Ascending aorta (tissue), 2 donors: ENCODE data around the gene JPT2. TPM values are rescaled to one million over a fixed set of nuclear protein-coding genes. Genes with fewer than 3 reads are reported as not detected.

Experiments
- DNase-seq, 2 donors: peaks; one replicate each; pipeline ENCODE4 v3.0.0-alpha.2; 2019; ENCODE audit warnings: low spot score in 2 of 2
- H3K27ac ChIP-seq, 2 donors: fragments of 200-600 bp; sonication (generic); one replicate each; pipeline ENCODE4 v1.5.1; 2016 to 2017; ENCODE audit warnings: mild to moderate bottlenecking in 1 of 2
- H3K27me3 ChIP-seq: fragments of 200-600 bp; sonication (generic); one replicate; pipeline ENCODE4 v1.5.1; 2017
- H3K36me3 ChIP-seq, 2 donors: fragments of 200-600 bp; sonication (generic); one replicate each; pipeline ENCODE4 v1.5.1; 2016
- H3K4me1 ChIP-seq, 2 donors: fragments of 200-600 bp; sonication (generic); one replicate each; pipeline ENCODE4 v1.5.1; 2016 to 2017; ENCODE audit warnings: mild to moderate bottlenecking in 1 of 2
- H3K4me3 ChIP-seq, 2 donors: fragments of 200-600 bp; sonication (generic); one replicate each; pipeline ENCODE4 v1.5.1; 2016 to 2017; ENCODE audit warnings: mild to moderate bottlenecking in 1 of 2
- H3K9me3 ChIP-seq, 2 donors: fragments of 200-600 bp; sonication (generic); one replicate each; pipeline ENCODE4 v1.5.1; 2016
- intact Hi-C: fragments of 100-400 bp; cut with DNase I; formaldehyde crosslinking; loops from one replicate; pipeline ENCODE4 v1.15.1; 2023
- total RNA-seq: library from RNA; depleted of rRNA; stranded (reverse); fragments of >200 nt; gene quantifications from one replicate; pipeline ENCODE4 v1.1.0, GENCODE V29; 2016
- TF ChIP-seq, protein P1 (sequence below), 3 experiments: fragments of 200-600 bp in 2 of 3; fragments of 450-650 bp in 1 of 3; sonication (generic) in 2 of 3; IDR thresholded peaks; one replicate each; pipeline ENCODE4 v1.5.1; 2016 to 2019; ENCODE audit warnings: antibody characterized with exemption in 3 of 3, mild to moderate bottlenecking in 1 of 3, moderate library complexity in 1 of 3

The JPT2 gene
- total RNA-seq, 1 donor from 2014 or later, result 18.3 TPM

DNA sequence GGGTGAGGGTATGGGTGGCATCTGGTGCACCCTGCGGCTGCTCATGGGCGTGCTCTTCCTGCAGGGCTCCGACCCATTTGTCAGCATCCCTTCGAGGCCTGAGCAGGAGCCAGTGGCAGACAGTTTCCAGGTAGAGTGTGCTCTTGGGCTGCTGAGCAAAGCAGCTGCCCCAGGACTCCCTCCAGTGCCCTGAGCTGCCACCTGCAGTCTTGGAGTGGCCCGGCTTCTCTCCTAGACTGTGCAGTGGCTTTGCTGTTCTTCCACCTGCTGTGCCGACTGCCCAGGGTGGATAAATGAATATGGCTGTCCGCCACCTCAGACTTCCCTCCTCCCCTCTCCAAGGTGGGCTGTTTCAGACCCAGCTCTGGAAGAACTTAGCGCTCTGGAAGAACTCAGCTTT is 10.8 kb upstream of the JPT2 start:
- intact Hi-C loops, result no loop called here
- Histone ChIP-seq H3K4me3 (no peak overlapping the region), H3K4me1 (no peaks in the 10 kb centered on the region), H3K27me3 (no peaks in the 10 kb centered on the region), H3K36me3 (peaks cover 97% of the 10 kb centered on the region in 2 donors), H3K27ac (no peak overlapping the region), H3K9me3 (no peaks in the 10 kb centered on the region)
- TF ChIP-seq, protein P1, sequence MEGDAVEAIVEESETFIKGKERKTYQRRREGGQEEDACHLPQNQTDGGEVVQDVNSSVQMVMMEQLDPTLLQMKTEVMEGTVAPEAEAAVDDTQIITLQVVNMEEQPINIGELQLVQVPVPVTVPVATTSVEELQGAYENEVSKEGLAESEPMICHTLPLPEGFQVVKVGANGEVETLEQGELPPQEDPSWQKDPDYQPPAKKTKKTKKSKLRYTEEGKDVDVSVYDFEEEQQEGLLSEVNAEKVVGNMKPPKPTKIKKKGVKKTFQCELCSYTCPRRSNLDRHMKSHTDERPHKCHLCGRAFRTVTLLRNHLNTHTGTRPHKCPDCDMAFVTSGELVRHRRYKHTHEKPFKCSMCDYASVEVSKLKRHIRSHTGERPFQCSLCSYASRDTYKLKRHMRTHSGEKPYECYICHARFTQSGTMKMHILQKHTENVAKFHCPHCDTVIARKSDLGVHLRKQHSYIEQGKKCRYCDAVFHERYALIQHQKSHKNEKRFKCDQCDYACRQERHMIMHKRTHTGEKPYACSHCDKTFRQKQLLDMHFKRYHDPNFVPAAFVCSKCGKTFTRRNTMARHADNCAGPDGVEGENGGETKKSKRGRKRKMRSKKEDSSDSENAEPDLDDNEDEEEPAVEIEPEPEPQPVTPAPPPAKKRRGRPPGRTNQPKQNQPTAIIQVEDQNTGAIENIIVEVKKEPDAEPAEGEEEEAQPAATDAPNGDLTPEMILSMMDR (IDR thresholded peaks at IDR 0.05), result no peak
- DNase-seq, result no peak

DNA sequence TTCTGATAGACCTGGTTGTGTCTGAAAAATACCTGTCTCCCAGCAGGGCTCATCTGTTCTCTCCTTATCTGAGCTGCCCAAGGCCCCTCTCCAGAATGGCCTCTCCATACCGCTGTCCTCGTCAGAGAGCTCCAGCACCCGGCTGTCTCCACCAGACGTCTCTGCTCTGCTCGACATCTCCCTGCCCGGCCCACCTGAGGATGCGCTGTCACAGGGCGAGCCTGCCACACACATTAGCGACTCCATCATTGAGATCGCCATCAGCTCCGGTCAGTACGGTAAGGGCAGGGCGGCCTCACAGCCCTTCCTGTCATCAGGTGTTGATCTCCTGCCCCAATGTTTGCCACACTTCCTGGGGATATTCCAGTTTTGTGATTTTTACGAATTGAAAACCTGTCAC is 10.2 kb upstream of the JPT2 start:
- intact Hi-C loops, result no loop called here
- TF ChIP-seq, protein P1 (IDR thresholded peaks at IDR 0.05), result no peak
- Histone ChIP-seq H3K4me3 (no peak overlapping the region), H3K27me3 (no peaks in the 10 kb centered on the region), H3K4me1 (no peaks in the 10 kb centered on the region), H3K9me3 (no peaks in the 10 kb centered on the region), H3K36me3 (peaks cover 90 to 96% of the 10 kb centered on the region in 2 donors), H3K27ac (no peak overlapping the region)
- DNase-seq, result no peak

DNA sequence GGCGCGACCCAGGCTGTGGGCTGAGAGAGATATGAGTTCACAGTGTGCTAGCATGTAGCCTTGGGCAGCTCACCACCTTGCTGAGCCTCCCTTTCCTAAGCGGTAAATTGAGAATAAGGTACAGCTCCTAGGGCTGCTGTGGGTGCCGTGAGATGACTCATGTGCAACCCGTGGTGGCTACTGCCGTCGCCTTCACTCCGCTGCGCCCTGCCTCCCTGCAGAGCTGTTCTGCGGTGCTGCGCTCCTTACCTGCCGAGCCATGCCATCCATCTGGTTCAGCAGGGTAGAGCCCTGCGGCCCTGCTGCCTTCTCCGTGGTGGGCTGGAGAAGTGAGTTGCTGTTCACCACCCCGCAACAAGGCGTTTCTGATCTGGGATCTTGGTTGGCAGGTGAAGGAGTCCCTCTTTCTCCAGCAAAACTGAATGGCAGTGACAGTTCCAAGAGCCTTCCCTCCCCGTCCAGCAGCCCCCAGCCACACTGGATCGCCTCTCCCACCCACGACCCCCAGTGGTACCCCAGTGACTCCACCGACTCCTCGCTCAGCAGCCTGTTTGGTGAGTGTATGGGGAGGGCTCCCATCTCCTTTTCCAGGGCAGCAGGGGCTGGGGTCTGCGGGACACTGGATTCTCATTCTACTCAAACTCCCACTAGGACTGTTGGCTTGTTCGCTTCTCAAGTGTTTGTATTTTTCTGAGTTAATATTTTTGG is 9.3 kb upstream of the JPT2 start:
- H3K27me3 ChIP-seq, result no peaks in the 10 kb centered on the region
- TF ChIP-seq, protein P1 (IDR thresholded peaks at IDR 0.05), result no peak
- intact Hi-C loops, result no loop called here
- H3K4me1 ChIP-seq, result no peaks in the 10 kb centered on the region
- H3K36me3 ChIP-seq, result peaks cover 89 to 90% of the 10 kb centered on the region in 2 donors
- DNase-seq, result no peak
- H3K27ac ChIP-seq, result no peak overlapping the region
- H3K4me3 ChIP-seq, result no peak overlapping the region
- H3K9me3 ChIP-seq, result no peaks in the 10 kb centered on the region

DNA sequence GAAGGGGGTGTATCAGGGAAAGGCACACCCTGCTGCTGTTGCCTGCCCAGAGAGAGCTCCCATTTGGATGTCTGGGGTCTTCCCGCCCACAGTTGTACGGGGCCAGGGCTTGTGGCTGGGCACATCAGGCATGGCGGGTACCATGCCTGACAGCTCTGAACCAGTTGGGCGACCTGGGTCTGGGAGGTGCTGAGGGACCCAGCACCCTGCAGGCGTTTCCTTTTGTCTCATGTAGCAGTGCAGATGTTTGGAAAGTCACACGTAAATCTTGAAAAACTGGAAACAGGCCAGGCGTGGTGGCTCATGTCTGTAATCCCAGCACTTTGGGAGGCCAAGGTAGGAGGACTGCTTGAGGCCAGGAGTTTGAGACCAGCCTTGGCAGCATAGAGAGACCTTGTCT is 8.4 kb upstream of the JPT2 start:
- H3K27me3 ChIP-seq, result no peaks in the 10 kb centered on the region
- no peak overlapping the region for H3K27ac ChIP-seq
- DNase-seq, result no peak
- no peak overlapping the region for H3K4me3 ChIP-seq
- H3K9me3 ChIP-seq, result no peaks in the 10 kb centered on the region
- TF ChIP-seq, protein P1 (IDR thresholded peaks at IDR 0.05), result no peak
- no peaks in the 10 kb centered on the region for H3K4me1 ChIP-seq
- H3K36me3 ChIP-seq, result peaks cover 89 to 93% of the 10 kb centered on the region in 2 donors
- intact Hi-C loops, result no loop called here

DNA sequence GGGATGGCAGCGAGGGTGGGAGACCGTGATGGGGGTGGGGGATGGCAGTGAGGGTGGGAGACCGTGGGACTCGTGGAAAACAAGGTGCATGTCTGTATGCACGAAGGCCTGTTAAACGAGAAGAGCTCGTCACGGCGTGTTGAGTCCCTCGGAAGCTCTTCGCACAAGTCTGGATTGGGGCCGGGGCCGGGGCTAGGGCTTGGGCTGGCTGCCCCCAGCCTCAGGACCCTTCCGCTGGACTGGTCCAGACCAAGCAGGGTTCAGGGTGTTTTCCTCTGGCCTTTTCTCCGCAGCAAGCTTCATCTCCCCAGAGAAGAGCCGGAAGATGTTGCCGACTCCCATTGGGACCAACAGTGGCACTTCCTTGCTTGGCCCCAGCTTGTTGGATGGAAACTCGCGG is 7.7 kb upstream of the JPT2 start:
- DNase-seq, result no peak
- Histone ChIP-seq H3K9me3 (no peaks in the 10 kb centered on the region), H3K4me3 (no peak overlapping the region), H3K36me3 (peaks cover 86 to 93% of the 10 kb centered on the region in 2 donors), H3K27ac (no peak overlapping the region), H3K4me1 (no peaks in the 10 kb centered on the region), H3K27me3 (no peaks in the 10 kb centered on the region)
- TF ChIP-seq, protein P1 (IDR thresholded peaks at IDR 0.05), result no peak
- intact Hi-C loops, result no loop called here
